NCI-H1092 treated with DMSO at 0.1 percent for 48 hours (cell line): ENCODE data around the gene UBA5.
A peak's percentile ranks its signal among the peaks of the same experiment; 100 is the strongest.

Experiments
- DNase-seq: peaks from one replicate; lab custom pipeline; 2025; lab: John Stamatoyannopoulos, UW

The UBA5 gene

DNA sequence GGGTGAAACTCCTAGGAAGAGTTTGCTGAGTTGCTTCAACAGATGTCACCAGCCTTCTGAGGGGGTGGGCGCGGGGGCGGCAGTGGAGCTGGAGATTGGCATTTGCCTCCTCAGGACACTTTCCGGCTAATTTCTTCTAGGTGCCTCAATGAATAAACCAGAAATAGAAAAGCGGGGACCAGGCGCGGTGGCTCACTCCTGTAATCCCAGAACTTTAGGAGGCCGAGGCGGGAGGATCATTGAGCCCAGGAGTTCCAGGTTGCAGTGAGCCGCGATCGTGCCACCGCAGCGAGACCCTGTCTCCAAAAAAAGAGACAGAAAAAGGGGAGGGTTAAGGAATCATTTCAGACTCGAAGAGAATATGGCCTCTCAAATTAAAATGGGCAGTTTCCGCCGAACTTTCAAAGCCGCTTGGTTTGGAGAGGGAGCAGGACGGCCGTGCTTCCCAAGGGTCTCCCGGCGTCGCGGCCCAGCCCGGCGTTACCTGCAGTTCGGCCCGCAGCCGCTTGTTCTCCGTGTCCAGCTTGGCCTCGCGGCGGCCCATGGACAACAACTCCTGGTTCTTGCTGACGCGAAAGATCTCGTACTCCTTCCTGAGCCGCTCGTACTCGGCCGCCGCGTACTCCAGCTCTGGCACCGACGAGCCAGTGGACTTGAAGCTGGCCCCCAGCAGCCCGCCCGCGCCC, 61.5 kb downstream of the UBA5 start:
- DNase-seq: peak; percentile 43

DNA sequence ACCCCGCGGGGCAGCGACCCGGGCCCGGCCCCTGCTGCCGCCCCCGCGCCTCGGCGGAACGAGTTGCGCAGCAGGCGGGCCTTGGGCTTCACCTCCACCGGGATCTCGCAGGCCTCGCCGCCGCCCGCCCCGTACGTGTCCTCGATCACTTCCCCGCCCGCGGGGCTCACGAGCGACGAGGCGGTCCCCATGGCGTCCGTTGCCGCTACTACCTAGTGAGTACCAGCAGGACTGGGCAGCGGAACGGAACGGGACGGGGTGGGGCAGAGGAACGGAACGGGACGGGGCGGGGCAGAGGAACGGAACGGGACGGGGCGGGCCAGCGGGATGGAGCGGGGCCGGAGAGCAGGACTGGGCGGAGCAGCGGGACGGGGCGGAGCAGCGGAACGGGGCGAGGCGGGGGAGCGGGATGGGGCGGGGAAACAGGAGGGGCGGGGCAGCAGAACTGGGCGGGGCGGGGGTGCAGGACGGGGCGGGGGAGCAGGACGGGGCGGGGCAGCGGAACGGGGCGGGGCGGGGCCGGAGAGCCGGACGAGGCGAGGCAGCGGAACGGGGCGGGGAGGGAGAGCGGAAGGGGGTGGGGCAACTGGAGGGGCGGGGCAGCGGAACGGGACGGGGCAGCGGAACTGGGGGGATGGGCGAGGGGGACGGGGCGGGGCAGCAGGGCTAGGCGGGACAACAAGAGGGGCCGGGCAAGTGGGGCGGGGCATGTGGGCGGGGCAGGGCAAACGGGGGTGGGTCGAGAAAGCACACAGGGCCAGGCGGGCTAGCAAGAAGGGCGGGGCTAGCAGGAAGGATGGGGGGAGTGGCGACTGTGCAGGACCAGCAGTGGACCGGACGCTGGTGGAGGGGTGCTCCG, 62.3 kb downstream of the UBA5 start, which contains the start of gene NPHP3:
NPHP3 (minus strand) TSS at position 245 of the 859 bp plus-strand sequence; CDS start at position 191, 54 bp downstream.
- peak; percentile 85 for DNase-seq

DNA sequence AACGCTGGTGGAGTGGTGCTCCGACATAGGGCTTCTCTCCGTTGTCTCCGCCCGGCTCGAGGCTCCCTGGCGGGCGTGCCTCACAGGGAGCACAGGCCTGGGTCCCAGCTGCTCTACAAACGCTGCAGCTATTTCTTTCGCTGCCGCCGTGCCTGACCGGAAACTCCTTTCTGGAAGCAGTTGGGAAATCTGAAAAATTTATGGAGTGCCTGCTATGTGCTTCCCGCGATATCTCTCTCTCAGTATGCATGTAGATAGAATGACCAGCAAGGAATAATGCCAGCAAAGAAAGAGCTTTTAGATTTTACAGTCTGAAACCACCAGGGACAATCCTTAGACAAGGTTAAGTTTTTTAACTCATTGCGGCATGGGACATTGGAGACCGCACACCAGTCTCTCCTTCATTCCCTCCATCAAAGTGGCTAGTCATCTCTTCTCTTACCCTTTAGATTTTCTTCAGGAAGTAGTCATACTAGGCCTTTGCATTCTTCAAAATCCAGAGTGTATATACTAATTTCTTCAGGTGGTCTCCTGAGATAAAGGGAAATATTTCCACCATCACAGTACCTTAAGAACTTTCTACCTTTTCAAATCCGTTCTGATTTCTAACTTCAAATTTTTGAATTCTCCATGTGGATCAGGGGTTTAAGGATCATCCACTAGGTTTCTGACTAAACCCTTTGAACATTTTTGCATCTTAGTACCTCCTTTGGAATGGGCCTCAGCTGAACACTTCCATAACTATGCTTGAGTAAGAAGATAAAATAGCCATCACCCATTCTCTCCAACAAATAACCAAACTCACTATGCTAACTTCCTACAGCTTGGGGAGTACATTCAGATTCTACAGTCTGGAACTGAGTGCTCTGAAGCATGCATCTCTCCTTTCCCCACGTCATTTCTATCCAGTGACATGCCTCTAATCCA, 63.2 kb downstream of the UBA5 start:
- no peak for DNase-seq

DNA sequence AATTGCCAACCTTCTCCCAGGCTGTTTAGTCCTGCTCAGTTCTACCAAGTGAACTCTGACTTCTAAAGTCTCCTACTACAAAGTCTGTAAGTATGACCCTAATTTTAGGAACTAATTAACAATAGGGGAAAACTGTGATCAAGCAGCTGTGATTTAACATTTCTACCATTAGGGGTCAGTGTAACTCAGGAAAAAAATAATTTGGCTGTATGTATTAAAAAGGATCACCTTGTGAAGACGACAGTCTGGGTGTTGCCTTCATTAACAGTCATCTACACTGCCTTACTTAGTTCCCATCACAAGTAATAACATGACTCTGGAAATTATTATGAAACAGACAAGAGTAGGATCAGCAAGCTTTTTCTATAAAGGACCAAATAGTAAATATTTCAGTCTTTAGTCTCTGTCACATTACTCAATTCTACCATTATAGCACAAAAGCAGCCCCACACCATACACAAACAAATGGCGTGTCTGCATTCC, 66.3 kb downstream of the UBA5 start:
- peak; percentile 71 for DNase-seq
